NOMO-1 treated with DMSO at 0.1 percent for 48 hours (cell line): ENCODE data around the gene BCO2.
A peak's percentile ranks its signal among the peaks of the same experiment; 100 is the strongest.

ENCODE experiments used
- DNase-seq: peaks from one replicate; lab custom pipeline; 2025; ENCODE audit not compliant: unreplicated experiment; lab: John Stamatoyannopoulos, UW

BCO2 gene

DNA sequence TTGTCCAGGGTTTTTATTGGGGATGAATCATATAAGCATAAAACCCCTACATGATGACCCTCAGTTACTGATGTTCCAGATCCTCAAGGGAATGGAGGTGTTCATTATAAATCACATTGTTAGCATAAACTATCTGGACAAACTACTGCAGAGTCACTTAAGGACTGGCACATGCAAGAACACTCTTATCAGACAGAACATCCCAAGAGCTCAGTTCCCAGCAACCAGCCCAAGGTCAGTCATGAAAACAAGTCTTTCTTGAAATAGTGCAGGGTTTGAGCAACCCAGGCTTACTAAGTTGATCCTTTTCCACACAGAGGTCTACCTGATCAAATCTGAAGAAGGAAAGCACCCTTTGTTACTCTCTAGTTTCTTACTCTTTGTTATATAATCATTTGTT, 37.4 kb downstream of the BCO2 start:
- DNase-seq = no peak

DNA sequence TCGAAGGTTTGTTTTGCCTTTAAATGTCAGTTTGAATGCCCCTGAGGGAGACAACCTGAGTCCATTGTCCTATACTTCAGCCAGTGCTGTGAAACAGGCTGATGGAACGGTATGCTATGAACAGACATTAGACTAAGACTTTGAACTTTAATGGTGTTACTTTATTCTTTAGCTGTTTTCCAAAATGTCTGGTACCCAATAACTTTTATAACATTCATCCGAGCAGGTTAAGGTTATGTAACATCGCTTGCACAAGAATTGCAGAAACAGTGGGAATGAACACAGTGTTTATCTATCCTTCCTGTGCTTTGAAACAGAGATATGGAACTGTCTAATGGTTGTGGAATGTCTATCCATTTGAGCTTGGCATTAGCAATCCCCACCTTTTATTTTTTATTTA, 38.4 kb downstream of the BCO2 start:
- no peak for DNase-seq

DNA sequence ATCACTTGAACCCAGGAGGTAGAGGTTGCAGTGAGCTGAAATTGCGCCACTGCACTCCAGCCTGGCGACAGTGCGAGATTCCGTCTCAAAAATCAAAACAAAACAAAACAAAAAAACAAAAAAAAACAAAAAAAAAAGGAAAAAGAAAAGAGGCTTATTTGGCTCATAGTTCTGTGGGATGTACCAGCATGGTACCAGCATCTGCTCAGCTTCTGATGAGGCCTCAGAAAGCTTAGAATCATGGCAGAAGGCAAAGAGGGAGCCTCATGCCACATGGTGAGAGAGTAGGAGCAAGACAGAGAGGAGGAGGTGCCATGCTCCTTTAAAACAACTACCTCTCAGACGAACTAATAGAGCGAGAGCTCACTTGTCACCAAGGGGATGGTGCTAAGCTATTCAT, 40.3 kb downstream of the BCO2 start:
- DNase-seq = no peak

DNA sequence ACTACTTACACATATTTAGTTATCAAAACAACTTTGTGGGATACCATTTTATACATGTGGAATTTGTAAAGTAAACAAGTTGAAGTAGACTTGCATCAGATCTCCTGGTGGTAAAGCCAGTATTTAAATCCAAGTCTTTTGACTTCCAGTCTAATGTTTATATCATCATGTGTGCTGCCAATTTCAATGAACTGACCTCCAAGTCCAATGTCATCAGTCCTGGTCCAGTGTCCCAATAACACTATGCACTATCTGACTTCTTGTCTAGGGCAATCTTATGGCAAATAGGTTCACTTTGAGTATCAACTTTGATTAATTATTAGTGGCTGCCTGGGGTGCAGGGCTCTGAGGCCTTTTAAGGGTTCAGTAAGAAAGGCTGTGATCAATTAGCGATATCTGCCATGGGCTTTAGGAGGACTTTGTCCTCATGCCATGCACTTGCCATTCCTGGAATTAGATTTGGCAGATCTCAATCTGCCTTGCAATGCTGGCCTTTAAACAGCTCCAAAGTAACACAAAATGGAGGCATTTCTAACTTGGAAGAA, 41.3 kb downstream of the BCO2 start:
- DNase-seq = no peak

- peak; percentile 78 for DNase-seq
Observed at GRCh38 chr11:112219476-112220232, 44.3 kb downstream of the BCO2 start.

DNA sequence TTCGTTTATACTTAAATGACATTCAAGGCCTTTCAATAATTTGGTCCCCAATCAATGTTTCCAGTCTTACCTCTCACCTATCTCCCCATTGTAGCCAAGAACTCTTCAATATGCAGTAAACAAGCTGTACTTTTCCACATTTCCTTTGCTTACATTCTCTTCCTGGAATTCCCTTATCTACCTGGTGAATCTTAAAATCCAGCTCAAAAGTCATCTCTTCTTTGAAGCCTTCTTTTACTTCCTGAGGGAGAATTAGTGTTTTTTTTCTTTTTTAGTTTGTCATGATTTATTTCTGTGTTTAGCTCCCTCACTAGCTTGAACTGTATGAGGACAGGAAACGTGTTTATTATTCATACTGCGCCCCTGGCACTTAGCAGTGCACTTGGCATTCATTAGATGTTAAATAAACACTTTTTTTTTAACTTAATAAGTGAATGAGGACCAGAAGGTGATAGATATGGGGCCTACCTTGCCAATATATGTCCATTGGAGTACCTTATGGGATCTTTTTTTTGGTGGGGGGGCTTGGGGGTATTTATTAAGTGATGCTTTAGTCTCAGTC, 46.0 kb downstream of the BCO2 start:
- DNase-seq = no peak

GRCh38 chr11:112222303-112222702, 47.0 kb downstream of the BCO2 start:
- DNase-seq = peak; percentile 42

- DNase-seq = no peak
Observed at GRCh38 chr11:112223121-112223520, 47.8 kb downstream of the BCO2 start.

- no peak for DNase-seq
Observed at GRCh38 chr11:112223754-112224532, 48.6 kb downstream of the BCO2 start.

DNA sequence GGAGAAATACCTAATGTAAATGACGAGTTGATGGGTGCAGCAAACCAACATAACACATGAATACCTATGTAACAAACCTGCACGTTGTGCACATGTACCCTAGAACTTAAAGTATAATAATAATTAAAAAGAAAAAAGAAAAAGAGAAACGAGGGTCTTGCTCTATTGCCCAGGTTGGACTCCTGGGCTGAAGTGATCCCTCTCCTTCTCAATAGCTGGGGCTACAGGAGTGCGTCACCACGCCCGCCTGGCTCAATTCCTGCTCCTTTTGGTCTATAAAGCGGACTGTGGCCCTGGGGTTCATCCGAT, 50.4 kb downstream of the BCO2 start:
- DNase-seq = no peak

DNA sequence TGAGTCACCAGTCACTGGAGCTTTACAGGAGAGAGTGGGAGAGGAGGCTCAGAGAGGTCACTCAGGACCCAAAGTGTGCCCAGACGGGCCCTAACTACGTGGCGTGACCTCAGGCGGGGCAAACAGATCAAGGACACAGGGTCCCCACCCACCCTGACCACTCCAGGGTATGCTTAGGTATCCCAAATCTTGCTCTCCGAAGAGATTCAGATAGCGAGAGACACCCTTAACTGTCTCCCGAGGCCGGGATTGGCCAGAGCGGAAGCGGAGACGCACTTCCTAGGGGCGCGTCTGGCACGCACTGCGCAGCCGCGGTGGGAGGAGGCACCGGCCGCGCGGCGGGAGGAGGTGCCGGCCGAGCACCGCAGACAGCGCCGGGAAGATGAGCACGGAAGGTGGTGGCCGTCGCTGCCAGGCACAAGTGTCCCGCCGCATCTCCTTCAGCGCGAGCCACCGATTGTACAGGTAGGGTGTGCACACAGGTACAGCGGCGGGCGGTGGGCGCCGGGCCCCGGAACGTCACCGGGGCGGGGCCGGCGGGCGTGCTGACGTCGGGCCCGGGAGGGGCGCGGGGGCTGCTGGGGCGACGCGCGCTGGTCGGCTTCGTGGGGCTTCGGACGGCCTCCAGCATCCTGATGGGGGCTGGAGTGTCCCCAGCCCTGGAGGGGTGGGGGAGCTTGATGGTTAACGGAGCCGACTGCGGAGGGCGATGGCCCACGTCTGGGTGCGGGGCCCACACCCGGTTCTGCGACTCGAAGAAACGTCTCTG, 50.9 kb downstream of the BCO2 start, which contains the start of gene PTS:
Gene PTS (plus strand): TSS at position 367 of the 769 bp plus-strand sequence. CDS start 16 bp downstream, at position 383.
- peak; percentile 85 for DNase-seq

DNA sequence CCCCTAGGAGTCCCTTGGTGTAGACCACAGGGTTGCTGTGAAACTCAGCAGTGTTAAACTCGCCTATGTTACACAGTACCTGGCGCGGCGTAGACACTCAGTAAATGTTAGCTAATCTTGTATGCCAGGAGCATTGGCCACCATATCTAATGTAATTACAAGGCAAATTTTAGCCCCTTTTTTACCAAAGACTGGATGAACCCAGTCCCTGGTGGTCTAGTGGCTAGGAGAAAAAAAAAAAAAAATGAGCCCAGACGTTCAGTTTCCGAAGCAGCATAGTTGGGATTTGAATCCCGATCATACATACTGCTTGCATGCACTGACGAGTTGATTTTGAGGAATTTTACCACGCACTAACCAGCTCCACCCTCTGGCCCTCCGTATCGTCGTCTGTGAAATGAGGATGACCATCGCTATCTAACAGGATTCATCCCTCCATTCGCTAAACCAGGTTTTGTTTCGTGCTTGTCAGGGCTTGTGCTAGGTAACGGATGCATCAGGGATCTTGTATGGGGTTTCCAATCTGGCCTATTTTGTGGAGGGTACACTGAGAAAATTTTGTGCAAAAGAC, 51.6 kb downstream of the BCO2 start:
- DNase-seq = no peak

DNA sequence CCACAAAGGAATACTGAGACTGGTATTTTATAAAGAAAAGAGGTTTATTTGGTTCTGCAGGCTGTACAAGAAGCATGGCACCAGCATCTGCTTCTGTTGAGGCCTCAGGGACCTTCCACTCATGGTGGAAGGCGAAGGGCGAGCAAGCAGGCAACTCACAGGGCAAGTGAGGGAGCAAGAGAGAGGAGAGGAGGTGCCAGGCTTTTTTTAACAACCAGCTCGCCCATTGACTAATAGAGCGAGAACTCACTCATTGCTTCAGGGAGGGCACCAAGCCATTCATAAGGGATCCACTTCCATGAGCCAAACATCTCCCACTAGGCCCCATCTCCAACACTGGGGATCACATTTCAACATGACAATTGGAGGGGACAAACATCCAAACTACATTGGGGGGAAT, 52.2 kb downstream of the BCO2 start:
- no peak for DNase-seq

- DNase-seq = no peak
Observed at GRCh38 chr11:112228706-112229105, 53.4 kb downstream of the BCO2 start.

DNA sequence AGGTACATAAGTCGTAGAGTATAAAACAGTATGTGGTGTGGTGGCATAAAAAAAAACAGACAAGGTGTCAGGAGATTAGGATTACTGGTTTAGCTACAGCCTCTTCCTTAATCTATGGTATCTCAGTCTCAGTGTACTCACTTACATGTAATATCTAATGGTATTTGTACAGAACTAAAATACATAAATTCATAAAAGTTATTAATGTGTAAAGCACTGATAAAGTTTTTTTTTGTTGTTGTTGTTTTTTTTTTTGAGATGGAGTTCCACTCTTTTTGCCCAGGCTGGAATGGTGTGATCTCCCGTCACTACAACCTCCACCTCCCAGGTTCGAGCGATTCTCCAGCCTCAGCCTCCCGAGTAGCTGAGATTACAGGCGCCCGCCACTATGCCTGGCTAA, 53.8 kb downstream of the BCO2 start:
- DNase-seq = no peak

DNA sequence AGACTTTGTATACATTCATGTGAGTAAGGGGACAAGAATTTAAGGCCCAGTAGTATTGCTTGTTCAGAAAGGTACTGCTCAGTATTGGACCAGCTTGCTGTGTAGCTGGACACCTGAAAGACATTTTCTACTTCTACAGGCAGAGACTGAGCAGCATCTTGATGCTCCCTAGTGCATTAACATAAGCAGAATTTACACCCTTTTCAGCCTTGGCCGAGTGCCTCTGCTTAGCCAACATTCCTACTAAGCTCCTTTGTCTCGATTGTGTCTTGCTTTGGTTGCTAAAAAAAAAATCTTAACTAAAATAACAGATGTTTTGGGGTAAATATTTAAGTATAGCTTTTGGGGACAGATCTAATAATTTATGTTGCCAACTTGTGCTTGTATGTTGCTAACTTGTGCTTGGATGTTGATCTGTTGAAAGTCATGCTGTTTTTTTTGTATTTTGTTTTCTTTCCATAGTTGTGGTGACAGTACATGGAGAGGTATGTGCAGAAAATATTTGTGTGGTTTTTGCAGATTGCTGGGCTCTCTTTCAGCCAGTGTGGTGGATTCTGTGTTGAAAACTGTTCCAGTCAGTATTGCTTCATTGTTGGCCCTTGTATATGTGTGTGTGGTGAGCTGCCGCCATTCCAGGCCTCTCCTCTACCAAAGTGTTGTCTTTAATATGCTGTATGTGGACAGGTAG, 54.6 kb downstream of the BCO2 start:
- no peak for DNase-seq

- DNase-seq = no peak
Observed at GRCh38 chr11:112231952-112232351, 56.6 kb downstream of the BCO2 start.

DNA sequence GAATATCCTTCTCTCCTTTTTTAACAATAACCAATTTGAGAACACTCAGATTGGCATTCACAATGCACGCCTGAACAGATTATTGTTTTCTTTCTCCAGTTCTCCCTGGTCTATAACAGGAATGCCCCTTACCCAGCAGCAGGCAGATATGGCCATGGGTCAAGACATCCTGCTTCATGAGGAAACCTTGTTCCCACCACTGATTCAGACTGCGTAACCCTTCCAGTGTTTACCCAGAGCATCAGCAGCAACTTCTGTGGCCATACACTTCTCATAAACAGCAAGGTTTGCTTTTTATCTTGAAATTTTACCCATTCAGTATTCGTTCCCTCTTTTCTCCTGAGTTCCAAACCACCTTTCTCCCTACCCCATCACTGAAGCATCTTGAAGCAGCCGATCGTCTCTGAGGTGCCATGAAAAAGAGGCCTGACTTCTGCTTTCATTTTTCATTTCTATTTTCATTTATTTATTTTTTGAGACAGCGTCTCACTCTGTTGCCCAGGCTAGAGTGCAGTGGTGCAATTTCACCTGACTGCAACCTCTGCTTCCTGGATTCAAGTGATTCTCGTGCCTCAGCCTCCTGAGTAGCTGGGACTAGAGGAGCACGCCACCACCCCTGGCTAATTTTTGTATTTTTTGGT, 60.6 kb downstream of the BCO2 start:
- DNase-seq = no peak

DNA sequence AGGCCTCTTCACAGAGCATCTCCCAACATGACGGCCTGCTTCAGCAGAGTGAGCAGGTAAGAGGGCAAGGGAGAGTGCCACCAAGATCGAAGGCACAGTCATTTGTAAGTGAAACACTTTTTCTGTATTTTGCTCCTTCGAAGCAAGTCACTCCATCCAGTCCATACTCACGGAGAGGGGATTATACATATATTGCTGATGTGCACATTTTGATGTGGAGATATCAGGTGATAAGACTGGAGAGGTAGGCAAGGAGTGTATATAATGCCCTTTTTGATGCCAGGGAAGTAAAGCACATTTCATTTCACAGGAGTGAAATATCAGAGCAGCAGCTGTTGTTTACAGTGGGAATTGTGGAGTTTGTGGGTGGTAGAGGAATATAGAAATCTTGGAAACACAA, 62.1 kb downstream of the BCO2 start:
- DNase-seq = no peak

DNA sequence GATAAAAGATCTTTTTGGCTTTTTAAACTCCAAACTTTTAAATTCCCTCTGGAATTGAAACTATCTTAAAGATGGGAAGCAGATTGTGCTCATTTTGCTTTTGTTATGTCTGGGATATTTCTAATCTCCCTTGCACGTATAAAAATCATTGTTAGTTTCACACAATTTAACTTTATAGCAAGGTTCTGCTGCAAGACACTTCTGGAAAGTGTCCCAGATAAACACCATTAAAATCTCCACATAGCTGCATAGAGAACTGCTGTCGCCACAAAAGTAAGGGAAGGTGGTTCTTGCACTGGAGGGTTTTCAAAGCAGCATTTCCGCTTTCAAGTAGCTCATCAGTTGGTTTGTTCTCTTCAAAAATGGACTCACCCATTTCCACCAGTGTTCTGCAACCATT, 62.7 kb downstream of the BCO2 start:
- DNase-seq = no peak
